ENCODE measurements around the gene BARX1.

BARX1 gene

DNA sequence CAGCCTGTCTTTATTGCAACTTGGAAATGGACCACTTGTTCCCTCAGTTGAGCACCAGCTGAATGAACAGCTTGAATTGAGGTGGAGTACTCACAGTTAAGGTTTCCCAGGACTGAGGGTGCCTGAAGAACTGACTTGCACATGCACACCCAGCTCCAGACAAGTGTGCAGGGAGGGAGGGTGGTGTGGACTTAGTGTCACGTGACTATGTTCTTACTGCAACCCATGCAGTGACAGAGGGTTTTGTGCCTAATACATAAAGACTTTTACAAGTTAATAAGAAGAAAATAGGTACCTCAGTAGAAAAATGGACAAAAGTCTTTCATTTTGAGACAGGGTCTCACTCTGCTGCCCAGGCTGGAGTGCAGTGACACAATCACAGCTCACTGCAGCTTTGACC lies 18.0 kb downstream of the BARX1 start:
- Histone ChIP-seq H2AFZ (ENCODE audit: low read depth) (no peak overlapping the region), H4K20me1 (ENCODE audit: insufficient read depth) (no peaks in the 10 kb centered on the region), H3K4me2 (no peak overlapping the region), H3K4me3 (IDR thresholded peaks at IDR 0.05; ENCODE audit: insufficient read depth, low read depth, low read length) (no peak overlapping the region), H3K27me3 (ENCODE audit: insufficient read depth, low read depth) (no peaks in the 10 kb centered on the region), H3K36me3 (ENCODE audit: insufficient read depth) (no peaks in the 10 kb centered on the region), H3K79me2 (ENCODE audit: insufficient read depth, low read depth) (no peaks in the 10 kb centered on the region), H3K9ac (no peak overlapping the region), H3K27ac (no peak overlapping the region), H3K4me1 (ENCODE audit: low read depth, poor library complexity, severe bottlenecking) (no peaks in the 10 kb centered on the region)
- TF ChIP-seq, protein P1, sequence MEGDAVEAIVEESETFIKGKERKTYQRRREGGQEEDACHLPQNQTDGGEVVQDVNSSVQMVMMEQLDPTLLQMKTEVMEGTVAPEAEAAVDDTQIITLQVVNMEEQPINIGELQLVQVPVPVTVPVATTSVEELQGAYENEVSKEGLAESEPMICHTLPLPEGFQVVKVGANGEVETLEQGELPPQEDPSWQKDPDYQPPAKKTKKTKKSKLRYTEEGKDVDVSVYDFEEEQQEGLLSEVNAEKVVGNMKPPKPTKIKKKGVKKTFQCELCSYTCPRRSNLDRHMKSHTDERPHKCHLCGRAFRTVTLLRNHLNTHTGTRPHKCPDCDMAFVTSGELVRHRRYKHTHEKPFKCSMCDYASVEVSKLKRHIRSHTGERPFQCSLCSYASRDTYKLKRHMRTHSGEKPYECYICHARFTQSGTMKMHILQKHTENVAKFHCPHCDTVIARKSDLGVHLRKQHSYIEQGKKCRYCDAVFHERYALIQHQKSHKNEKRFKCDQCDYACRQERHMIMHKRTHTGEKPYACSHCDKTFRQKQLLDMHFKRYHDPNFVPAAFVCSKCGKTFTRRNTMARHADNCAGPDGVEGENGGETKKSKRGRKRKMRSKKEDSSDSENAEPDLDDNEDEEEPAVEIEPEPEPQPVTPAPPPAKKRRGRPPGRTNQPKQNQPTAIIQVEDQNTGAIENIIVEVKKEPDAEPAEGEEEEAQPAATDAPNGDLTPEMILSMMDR (conservative IDR thresholded peaks at IDR 0.05; ENCODE audit: low read depth, low read length), result no peak

- Histone ChIP-seq H3K27me3 (ENCODE audit: insufficient read depth, low read depth) (no peaks in the 10 kb centered on the region), H2AFZ (ENCODE audit: low read depth) (no peak overlapping the region), H3K9ac (no peak overlapping the region), H3K79me2 (ENCODE audit: insufficient read depth, low read depth) (no peaks in the 10 kb centered on the region), H3K4me1 (ENCODE audit: low read depth, poor library complexity, severe bottlenecking) (no peaks in the 10 kb centered on the region), H3K4me2 (no peak overlapping the region), H4K20me1 (ENCODE audit: insufficient read depth) (no peaks in the 10 kb centered on the region), H3K27ac (no peak overlapping the region), H3K4me3 (IDR thresholded peaks at IDR 0.05; ENCODE audit: insufficient read depth, low read depth, low read length) (no peak overlapping the region), H3K36me3 (ENCODE audit: insufficient read depth) (no peaks in the 10 kb centered on the region)
- TF ChIP-seq, protein P1 (conservative IDR thresholded peaks at IDR 0.05; ENCODE audit: low read depth, low read length), result no peak
Observed at GRCh38 chr9:93931905-93932304, 23.2 kb downstream of the BARX1 start.

GRCh38 chr9:93930070-93930469 lies 25.1 kb downstream of the BARX1 start:
- TF ChIP-seq, protein P1 (conservative IDR thresholded peaks at IDR 0.05; ENCODE audit: low read depth, low read length), result no peak
- Histone ChIP-seq H3K4me1 (ENCODE audit: low read depth, poor library complexity, severe bottlenecking) (no peaks in the 10 kb centered on the region), H2AFZ (ENCODE audit: low read depth) (no peak overlapping the region), H3K27ac (no peak overlapping the region), H3K27me3 (ENCODE audit: insufficient read depth, low read depth) (no peaks in the 10 kb centered on the region), H3K4me3 (IDR thresholded peaks at IDR 0.05; ENCODE audit: insufficient read depth, low read depth, low read length) (no peak overlapping the region), H4K20me1 (ENCODE audit: insufficient read depth) (no peaks in the 10 kb centered on the region), H3K9ac (no peak overlapping the region), H3K4me2 (no peak overlapping the region), H3K36me3 (ENCODE audit: insufficient read depth) (no peaks in the 10 kb centered on the region), H3K79me2 (ENCODE audit: insufficient read depth, low read depth) (no peaks in the 10 kb centered on the region)

DNA sequence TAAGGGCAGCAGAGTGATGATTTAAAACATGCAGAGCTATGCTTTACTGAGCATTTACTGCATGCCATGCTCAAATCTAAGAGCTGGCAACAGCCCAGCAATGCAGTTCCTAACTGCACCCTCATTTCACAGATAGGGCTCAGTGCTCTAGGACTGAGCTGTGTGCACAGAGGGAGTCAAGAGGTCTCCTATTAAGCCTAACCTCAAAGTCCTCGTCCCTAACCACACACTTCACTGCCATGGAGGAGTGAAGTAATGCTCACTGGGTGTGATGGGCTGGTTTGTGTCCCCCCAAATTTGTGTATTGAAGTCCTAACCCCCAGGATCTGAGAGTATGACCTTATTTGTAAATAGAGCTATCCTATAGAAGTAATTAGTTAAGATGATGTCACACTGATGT lies 25.9 kb downstream of the BARX1 start:
- Histone ChIP-seq H3K27ac (no peak overlapping the region), H3K27me3 (ENCODE audit: insufficient read depth, low read depth) (no peaks in the 10 kb centered on the region), H3K4me3 (IDR thresholded peaks at IDR 0.05; ENCODE audit: insufficient read depth, low read depth, low read length) (no peak overlapping the region), H4K20me1 (ENCODE audit: insufficient read depth) (no peaks in the 10 kb centered on the region), H3K9ac (no peak overlapping the region), H3K79me2 (ENCODE audit: insufficient read depth, low read depth) (no peaks in the 10 kb centered on the region), H3K4me1 (ENCODE audit: low read depth, poor library complexity, severe bottlenecking) (no peaks in the 10 kb centered on the region), H2AFZ (ENCODE audit: low read depth) (no peak overlapping the region), H3K4me2 (no peak overlapping the region), H3K36me3 (ENCODE audit: insufficient read depth) (no peaks in the 10 kb centered on the region)
- TF ChIP-seq, protein P1 (conservative IDR thresholded peaks at IDR 0.05; ENCODE audit: low read depth, low read length), result no peak
